HG02943 (cell line): ENCODE measurements around the gene MAP2K3.
"Not testable (repeated sequence)": the region's sequence is repeated elsewhere in the genome, so short reads cannot be mapped to it uniquely, and the experiment has no call there.

Source experiments
- ATAC-seq: cut with Tn5 transposase; IDR thresholded peaks from one replicate; pipeline ENCODE4 v1.9.1; 2021; ENCODE audit warnings: mild to moderate bottlenecking, low read depth, moderate library complexity; ENCODE audit not compliant: unreplicated experiment

MAP2K3 gene

DNA sequence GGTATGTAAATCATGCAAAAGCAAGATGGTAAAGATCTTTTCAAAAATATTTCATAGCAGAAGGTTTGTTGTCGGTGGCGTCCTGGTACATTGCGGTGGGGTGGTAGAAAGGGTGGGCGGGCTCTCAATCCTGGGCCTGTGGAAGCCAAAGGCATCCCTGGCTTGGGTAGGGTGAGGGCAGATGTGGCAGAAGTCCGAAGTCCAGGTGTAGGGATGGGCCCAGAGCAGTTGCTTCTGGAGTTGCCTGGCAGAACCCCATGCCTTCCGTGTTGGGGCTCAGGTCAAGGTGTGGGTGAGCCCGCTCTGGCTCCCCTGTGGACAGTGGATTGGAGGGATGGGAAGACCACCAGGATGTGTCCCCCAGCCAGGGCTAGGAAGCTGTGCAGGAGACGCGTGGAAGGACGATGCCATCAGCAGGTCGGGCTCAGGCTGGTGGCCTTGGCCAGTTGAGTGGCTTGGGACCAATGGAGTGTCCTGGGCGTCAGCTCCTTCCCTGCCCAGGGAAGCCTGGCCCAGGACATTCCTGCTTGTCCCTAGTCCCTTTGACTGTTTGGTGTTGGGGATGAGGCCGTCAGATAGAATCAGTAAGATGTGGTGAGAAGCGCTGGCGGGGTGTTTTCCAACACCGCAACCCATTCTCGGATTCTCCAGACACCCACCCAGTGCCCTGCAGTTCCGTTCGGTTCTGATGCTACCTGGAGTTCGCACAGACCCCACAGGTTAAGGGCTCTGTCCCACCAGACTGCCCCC, 21.1 kb downstream of the MAP2K3 start:
- ATAC-seq, result not testable (repeated sequence)

DNA sequence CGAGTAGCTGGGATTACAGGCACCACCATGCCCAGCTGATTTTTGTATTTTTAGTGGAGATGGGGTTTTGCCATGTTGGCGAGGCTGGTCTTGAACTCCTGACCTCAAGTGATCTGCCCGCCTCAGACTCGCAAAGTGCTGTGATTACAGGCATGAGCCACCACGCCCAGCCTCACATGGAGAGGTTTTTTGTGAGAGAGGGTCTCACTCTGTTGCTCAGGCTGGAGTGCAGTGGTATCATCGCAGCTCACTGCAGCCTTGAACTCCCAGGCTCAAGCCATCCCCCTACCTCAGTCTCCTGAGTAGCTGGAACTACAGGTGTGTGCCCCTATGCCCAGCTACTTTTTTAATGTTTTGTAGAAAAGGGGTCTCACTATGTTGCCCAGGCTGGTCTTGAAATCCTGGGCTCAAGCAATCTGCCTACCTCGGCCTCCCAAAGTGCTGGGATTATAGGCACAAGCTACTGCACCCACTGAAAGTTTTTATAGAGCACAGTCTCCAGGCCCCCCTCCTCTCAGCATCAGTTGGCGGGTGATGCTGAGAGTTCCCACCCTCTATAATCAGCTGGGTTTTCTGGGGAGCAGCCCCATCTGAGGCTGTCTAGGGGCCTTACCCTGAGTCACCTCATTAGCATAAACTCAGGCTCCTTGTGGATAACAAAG, 22.2 kb downstream of the MAP2K3 start:
- not testable (repeated sequence) for ATAC-seq

- ATAC-seq, result not testable (repeated sequence)
Observed at GRCh38 chr17:21307273-21307625, 22.7 kb downstream of the MAP2K3 start.

- ATAC-seq, result not testable (repeated sequence)
Observed at GRCh38 chr17:21308931-21309381, 24.4 kb downstream of the MAP2K3 start.

DNA sequence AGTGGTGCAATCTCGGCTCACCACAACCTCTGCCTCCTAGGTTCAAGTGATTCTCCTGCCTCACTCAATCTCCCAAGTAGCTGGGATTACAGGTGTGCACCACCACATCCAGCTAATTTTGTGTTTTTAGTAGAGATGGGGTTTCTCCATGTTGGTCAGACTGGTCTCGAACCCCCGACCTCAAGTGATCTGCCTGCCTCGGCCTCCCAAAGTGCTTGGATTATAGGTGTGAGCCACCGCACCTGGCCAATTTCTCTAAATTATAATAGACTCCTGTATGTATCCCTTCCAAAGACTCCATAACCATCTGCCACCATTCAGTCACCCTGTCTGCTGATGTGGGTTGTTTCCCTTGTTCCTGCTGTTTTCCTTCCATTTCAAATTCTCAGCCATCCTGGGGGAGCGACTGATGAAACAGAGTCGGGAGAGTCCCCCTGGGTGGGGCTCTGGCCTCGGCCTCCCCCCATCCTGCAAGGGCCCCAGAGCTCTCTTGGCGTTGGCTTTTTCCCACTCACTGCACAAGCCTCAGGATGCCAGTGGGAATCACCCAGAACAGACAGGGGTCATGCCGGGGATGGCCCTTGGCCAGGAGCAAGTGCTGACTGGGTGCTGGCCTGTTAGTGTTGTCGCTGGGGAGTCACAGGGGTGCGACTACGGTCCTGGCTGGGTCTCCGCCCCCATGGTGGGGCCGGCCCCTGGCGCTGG, 25.7 kb downstream of the MAP2K3 start:
- ATAC-seq, result not testable (repeated sequence)

GRCh38 chr17:21310766-21311602, 26.5 kb downstream of the MAP2K3 start:
- ATAC-seq, result not testable (repeated sequence)

DNA sequence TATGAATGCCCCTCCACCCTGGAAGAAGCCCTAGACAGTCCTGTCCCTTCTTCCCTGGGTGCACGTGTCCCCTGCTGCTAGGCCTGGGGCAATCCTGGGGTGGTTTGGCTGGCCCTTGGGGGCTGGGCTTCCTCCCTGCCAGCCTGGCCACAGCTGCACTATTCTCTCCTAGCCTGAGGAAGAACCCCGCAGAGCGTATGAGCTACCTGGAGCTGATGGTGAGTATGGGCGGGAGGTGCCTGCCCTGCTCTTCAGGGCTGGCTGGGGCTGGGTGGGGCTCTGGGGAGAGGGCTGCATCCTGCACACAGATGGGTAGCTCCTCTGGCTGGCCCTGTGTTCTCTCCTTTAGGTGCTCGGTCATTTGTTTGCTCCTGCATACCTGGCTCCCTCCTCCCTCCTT, 28.8 kb downstream of the MAP2K3 start:
- no peak for ATAC-seq

- ATAC-seq, result not testable (repeated sequence)
Observed at GRCh38 chr17:21313761-21314160, 29.2 kb downstream of the MAP2K3 start.

GRCh38 chr17:21314261-21314664, 29.8 kb downstream of the MAP2K3 start:
- ATAC-seq, result not testable (repeated sequence)

DNA sequence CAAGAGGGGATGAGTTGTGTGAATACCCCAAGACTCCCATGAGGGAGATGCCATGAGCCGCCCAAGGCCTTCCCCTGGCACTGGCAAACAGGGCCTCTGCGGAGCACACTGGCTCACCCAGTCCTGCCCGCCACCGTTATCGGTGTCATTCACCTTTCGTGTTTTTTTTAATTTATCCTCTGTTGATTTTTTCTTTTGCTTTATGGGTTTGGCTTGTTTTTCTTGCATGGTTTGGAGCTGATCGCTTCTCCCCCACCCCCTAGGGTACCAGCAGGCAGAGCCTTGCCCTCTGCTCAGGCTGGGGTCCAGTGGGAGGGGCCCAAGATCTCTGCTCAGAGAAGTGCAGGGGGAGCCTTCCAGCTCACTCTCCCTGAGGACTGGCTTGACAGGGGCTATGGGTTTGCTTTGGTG, 30.2 kb downstream of the MAP2K3 start:
- not testable (repeated sequence) for ATAC-seq

GRCh38 chr17:21315246-21316000, 30.9 kb downstream of the MAP2K3 start:
- not testable (repeated sequence) for ATAC-seq

DNA sequence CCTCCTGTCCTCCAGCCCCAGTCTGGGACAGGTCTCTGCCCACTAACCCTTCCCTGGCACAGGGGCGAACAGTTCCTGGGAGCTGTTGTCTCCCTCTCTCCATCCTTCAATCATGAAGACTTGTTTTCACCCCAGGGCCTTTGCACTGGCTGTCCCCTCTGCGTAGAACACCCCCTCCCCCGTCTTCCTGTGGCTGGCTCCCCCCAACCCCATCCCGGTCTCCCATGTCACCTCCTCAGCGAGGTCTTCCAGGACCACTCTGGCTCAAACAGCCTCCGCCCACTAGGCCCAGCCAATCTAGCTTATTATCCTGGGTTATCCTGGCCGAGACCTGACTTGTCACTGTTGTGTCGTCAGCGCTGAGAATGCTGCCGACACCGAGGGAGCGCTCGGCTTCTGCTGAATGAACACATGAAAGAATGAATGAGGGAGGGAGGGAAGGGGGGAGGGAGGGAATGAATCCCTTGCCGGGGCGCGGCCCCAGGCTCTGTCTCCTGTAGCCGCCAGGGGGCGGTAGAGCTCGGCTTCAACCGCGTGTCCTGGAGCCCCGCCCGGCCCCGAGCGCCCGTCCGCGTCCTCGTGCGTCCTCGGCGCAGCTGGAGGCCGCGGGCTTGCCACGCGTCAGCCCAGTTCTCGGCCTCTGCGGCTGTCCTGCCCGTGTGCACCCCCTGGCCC, 31.8 kb downstream of the MAP2K3 start:
- ATAC-seq, result not testable (repeated sequence)

- not testable (repeated sequence) for ATAC-seq
Observed at GRCh38 chr17:21316887-21317500, 32.5 kb downstream of the MAP2K3 start.

GRCh38 chr17:21317821-21318220, 33.3 kb downstream of the MAP2K3 start:
- not testable (repeated sequence) for ATAC-seq

DNA sequence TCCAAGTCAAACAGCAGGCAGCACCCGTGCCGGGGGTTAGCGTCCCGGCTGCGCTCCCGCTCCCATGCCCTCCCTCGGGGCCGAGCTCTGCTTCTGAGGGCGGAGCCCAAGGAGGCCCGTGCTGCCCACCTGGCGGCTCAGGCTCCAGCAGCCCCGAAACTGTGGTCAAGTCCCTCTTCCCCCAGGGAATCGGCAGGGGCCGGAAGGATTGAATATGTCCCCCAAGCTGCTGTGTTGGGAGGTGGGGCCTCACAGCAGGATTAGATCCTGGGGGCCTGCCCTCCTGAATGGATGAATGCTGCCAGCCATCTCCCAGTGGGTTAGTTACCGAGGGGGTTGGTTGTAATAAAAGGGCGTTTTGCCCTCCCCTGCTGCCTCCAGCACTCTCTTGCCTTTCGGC, 33.9 kb downstream of the MAP2K3 start:
- no peak for ATAC-seq

- ATAC-seq, result not testable (repeated sequence)
Observed at GRCh38 chr17:21318856-21319255, 34.3 kb downstream of the MAP2K3 start.

DNA sequence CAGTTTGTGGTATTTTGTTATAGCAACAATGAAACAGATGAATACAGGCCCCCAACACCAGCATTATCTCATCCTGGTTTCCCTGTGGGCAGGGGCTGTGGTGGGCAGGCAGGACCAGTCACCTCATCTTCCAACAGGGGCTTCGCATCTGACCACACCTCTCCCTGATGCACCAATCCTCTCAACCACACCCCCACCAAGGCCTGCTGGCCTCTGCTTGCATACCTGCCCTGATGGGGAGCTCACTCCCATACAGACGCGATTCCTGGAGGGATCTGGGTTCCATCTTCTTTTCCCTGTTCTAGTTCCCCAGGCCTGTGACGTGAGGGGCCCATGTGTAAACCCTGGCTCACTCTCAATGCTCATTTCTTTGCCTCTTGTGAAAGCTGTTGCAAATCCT, 34.7 kb downstream of the MAP2K3 start:
- not testable (repeated sequence) for ATAC-seq

DNA sequence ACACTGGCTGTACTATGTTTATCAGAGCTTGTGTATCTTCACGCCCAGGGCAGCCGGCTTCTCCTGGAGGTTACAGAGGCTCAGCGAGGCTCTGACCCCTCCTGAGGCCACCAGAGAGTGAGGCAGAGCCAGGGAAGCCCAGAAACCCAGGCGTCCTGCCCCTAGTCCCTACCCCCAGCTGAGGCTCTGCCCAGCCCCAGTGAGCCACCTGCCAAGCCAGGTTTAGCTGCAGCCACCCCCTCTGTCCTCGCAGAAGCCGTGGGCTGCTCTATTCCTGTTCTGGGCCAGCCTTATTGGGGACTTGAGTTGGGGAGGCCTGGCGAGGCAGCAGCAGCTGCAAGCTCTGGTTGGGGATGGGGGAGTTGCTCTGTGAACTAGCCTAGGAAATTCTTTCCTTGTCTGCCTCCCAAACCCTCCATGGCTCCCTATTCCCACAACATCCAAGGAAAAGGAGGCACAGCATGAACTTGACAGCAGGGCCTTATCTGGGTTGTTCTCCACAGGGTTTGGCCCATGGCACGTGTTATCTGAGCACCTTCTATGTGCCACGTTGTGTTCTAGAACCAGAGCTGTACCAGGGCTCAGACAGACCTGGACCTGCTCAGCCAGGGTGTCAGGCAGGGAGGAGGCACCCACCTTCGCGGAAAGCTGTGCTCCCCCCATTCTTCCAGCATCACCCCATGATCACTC, 35.3 kb downstream of the MAP2K3 start:
- ATAC-seq, result not testable (repeated sequence)
